GM19463 (cell line): ENCODE data around the gene AMOTL2.

Source experiments
- ATAC-seq: cut with Tn5 transposase; IDR thresholded peaks from one replicate; pipeline ENCODE4 v1.9.1; 2021; ENCODE audit warnings: mild to moderate bottlenecking, moderate library complexity; ENCODE audit not compliant: unreplicated experiment

AMOTL2 gene

GRCh38 chr3:134374105-134374790 lies at the start of gene AMOTL2:
AMOTL2 (minus strand) TSS chr3:134374447; CDS start chr3:134371433, 3,014 bp downstream.
- ATAC-seq: peak; percentile 61

- ATAC-seq: no peak
Measured at GRCh38 chr3:134423153-134423552, 48.9 kb upstream of the AMOTL2 start.

- no peak for ATAC-seq
Measured at GRCh38 chr3:134419960-134420321, 45.7 kb upstream of the AMOTL2 start.

- no peak for ATAC-seq
Measured at GRCh38 chr3:134419214-134419959, 45.1 kb upstream of the AMOTL2 start.

GRCh38 chr3:134409041-134409440 lies 34.8 kb upstream of the AMOTL2 start:
- ATAC-seq: no peak

GRCh38 chr3:134407239-134407625 lies 33.0 kb upstream of the AMOTL2 start:
- ATAC-seq: no peak

GRCh38 chr3:134406331-134407238 lies 32.3 kb upstream of the AMOTL2 start:
- no peak for ATAC-seq

- ATAC-seq: no peak
Measured at GRCh38 chr3:134404366-134404885, 30.2 kb upstream of the AMOTL2 start.

- ATAC-seq: no peak
Measured at GRCh38 chr3:134397755-134398154, 23.5 kb upstream of the AMOTL2 start.

GRCh38 chr3:134395103-134395502 lies 20.9 kb upstream of the AMOTL2 start:
- ATAC-seq: no peak

GRCh38 chr3:134394380-134394779 lies 20.1 kb upstream of the AMOTL2 start:
- ATAC-seq: no peak

- ATAC-seq: no peak
Measured at GRCh38 chr3:134393074-134393473, 18.8 kb upstream of the AMOTL2 start.

- ATAC-seq: no peak
Measured at GRCh38 chr3:134392336-134392983, 18.2 kb upstream of the AMOTL2 start.

GRCh38 chr3:134389865-134390264 lies 15.6 kb upstream of the AMOTL2 start:
- no peak for ATAC-seq

- ATAC-seq: no peak
Measured at GRCh38 chr3:134388788-134389485, 14.7 kb upstream of the AMOTL2 start.

- no peak for ATAC-seq
Measured at GRCh38 chr3:134388292-134388691, 14.0 kb upstream of the AMOTL2 start.

- no peak for ATAC-seq
Measured at GRCh38 chr3:134387293-134387692, 13.0 kb upstream of the AMOTL2 start.

GRCh38 chr3:134384963-134385362 lies 10.7 kb upstream of the AMOTL2 start:
- ATAC-seq: no peak

- no peak for ATAC-seq
Measured at GRCh38 chr3:134381831-134382442, 7.7 kb upstream of the AMOTL2 start.

GRCh38 chr3:134381076-134381475 lies 6.8 kb upstream of the AMOTL2 start:
- ATAC-seq: no peak
